ENCODE results near the gene ARG1.
"Not testable (repeated sequence)": the region's sequence is repeated elsewhere in the genome, so short reads cannot be mapped to it uniquely, and the experiment has no call there.

GRCh38 chr6:131530936-131531335, 42.1 kb upstream of the ARG1 start:
- TF ChIP-seq, protein P1, sequence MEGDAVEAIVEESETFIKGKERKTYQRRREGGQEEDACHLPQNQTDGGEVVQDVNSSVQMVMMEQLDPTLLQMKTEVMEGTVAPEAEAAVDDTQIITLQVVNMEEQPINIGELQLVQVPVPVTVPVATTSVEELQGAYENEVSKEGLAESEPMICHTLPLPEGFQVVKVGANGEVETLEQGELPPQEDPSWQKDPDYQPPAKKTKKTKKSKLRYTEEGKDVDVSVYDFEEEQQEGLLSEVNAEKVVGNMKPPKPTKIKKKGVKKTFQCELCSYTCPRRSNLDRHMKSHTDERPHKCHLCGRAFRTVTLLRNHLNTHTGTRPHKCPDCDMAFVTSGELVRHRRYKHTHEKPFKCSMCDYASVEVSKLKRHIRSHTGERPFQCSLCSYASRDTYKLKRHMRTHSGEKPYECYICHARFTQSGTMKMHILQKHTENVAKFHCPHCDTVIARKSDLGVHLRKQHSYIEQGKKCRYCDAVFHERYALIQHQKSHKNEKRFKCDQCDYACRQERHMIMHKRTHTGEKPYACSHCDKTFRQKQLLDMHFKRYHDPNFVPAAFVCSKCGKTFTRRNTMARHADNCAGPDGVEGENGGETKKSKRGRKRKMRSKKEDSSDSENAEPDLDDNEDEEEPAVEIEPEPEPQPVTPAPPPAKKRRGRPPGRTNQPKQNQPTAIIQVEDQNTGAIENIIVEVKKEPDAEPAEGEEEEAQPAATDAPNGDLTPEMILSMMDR (conservative IDR thresholded peaks at IDR 0.05), result not testable (repeated sequence)
- TF ChIP-seq EZH2 (IDR thresholded peaks at IDR 0.05; ENCODE audit: low read depth), result not testable (repeated sequence)
